Gastrocnemius medialis (tissue), 4 donors: Measurements from ENCODE around the gene ALG2.
A peak's percentile ranks its signal among the peaks of the same experiment; 100 is the strongest.

Experiments
- CTCF ChIP-seq, 5 experiments: fragments of 450-650 bp in 3 of 5; fragments of 200-600 bp in 2 of 5; sonication (generic) in 2 of 5; IDR thresholded peaks in 4 of 5; conservative IDR thresholded peaks in 1 of 5; 1 replicate in 4 of 5; 2 replicates in 1 of 5; pipeline ENCODE4 v1.5.1; 2016 to 2019; ENCODE audit warnings: antibody characterized with exemption in 5 of 5, mild to moderate bottlenecking in 3 of 5, moderate library complexity in 3 of 5
- POLR2A ChIP-seq, 2 donors: fragments of 450-650 bp; IDR thresholded peaks; one replicate each; pipeline ENCODE4 v1.6.1; 2017; ENCODE audit warnings: antibody characterized with exemption in 2 of 2, mild to moderate bottlenecking in 2 of 2, moderate library complexity in 2 of 2

- TF ChIP-seq POLR2A (IDR thresholded peaks at IDR 0.05) = peak in 1 of 2 donors; percentile 10
- TF ChIP-seq CTCF (IDR thresholded peaks at IDR 0.05 in 4 of 5, conservative IDR thresholded peaks at IDR 0.05 in 1 of 5) = no peak
Observed at GRCh38 chr9:99261923-99262322, 40.2 kb upstream of the ALG2 start.
